GM21576 (cell line): ENCODE results near the gene ACE.

Experiments used
- ATAC-seq: cut with Tn5 transposase; IDR thresholded peaks from one replicate; pipeline ENCODE4 v1.9.1; 2021; ENCODE audit warnings: mild to moderate bottlenecking, moderate library complexity; ENCODE audit not compliant: unreplicated experiment

ACE gene

DNA sequence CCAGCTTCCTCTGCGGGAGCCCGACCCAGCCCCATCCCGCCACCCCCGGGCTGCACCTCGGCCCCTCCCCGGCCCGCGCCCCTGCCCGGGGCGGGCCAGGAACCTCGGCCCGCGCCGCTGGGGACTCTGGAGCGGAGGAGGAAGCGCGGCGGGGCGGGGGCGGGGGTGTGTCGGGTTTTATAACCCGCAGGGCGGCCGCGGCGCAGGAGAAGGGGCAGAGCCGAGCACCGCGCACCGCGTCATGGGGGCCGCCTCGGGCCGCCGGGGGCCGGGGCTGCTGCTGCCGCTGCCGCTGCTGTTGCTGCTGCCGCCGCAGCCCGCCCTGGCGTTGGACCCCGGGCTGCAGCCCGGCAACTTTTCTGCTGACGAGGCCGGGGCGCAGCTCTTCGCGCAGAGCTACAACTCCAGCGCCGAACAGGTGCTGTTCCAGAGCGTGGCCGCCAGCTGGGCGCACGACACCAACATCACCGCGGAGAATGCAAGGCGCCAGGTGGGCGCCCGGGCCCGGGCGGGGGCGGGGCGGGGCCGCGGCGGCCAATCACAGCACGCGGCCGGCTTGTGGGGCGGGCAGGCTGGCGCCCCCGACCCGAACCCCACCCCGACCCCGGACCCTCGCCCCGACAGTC is at the start of gene ACE:
Gene ACE, plus strand, starts transcription at position 208 of the 626 bp plus-strand sequence. Its CDS starts 34 bp downstream, at position 242.
- no peak for ATAC-seq

DNA sequence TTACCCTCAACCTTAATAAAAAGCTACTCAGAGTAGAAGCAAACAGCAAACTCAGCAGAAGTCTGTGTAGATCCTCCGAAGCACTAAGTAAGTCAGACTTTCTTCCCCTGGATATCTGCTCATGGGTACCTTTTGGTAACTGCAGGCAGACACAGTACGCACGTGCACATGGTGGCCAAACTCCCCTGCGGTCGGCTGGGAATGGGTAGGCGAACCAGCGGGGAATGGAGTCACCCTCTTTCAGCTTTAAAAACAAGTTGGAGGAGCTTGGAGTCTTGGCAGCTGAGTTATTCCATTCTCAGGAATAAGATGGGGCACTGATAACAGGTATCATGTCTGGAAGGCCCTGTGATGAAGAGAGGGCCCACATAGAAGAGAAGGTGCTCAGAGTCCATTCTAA is 47.1 kb upstream of the ACE start:
- no peak for ATAC-seq

DNA sequence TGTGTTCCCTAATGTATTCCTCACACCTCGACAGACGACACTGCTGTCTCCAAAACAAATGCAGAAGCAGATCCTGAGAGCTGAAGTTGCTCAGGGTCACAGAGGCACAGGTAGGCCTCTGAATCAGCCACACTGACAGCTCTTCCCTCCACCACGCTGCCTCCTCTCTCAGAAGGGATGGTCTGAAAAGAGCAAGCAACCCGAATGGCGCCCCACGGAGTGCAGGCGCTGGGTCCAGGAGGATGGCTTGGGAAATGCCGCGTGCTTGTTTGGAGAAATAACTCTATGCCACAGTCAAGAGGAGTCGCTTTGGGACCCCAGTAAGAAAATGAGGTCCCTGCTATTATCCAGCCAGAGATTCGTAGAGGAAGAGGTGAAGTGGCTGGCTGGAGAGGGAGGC is 46.6 kb upstream of the ACE start:
- ATAC-seq, result no peak

DNA sequence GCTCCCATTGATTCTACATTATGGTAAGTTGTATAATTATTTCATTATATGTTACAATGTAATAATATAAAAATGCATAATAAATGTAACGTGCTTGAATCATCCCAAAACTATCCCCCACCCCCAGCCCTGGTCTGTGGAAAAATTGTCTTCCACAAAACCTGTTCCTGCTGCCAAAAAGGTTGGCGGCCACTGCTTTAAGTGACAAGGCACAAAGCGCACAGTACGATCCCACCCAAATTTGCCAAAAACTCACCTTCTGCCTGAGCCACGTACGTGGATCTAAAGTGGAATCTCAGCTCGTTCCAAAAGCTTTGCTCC is 45.3 kb upstream of the ACE start:
- no peak for ATAC-seq

DNA sequence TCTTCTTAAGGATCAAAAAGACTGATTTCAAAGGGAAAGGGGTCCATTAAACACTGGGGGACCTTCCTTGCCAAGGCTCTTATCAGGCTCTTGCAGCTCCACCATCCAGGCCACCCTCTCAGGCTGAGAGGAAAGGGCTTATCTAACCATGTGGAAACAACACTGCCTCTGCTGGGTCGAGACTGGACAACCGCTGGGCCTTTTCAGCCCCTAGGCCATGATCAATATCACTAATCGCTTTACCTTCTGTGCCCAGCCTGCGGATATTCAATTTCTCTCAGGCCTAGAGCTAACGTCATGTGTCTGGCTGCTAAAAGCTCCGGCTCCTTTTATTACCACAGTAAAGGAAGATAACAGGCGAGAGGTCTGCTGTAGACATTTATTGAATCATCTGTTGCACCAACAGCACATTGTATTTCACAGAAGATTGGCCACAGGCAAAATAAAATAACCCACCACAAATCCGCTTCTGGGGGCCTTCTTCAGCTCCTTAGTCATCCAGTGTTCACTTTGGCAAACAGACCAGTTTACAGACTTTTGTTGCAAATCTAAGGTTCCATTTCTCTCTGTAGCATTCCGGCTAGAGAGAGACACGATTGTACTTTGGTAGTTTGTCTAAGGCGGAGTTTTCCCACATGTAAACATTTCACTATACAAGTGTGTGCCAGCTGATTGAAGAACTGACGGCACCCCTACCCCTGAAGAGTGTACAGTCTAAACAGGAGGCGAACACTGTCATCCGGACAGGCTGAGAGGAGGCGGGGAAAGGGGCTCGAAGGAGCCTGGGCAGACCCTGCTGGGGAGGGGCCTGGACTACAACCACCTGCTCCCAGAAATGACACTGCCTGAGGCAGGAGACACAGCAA is 44.7 kb upstream of the ACE start:
- no peak for ATAC-seq

DNA sequence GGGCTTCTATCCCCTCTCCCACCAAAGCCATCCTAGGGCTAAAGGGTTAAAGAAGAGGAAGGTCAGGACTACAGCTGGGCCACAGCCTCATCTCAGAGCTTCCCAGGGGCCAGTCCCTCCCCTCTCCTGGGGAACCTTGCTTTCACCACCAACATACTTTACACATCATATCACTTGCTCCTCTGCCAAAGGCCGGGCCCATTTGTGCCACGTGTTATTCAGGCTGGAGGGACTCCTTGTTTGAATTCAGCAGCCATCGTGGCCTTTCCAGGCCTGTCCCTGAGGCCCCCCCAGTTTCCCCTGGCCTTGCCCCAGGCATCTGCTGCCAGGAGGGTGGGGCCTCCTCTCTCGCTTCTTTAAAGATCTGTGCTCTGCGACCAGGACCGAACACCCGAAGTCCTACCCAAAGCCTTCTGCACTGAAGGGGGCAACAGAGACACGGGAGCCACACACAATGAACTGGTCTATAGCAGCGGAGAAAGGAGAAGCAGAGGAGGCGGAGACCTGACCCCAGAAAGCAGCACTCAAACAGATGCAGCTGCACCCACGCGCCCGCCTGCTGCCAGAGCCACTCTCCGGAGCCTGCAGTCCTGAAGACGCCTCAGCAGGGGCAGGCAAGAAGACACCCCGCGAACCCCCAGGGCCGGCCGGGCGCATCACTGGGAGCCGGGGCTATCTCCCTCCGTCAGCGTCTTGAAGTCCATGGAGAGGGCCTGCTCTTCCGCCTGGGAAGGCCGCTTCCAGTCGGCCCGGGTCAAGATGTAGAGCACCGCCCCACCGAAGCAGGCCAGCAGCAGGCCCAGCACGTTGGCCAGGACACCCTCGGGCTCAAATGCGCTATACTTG is 42.9 kb upstream of the ACE start:
- no peak for ATAC-seq

DNA sequence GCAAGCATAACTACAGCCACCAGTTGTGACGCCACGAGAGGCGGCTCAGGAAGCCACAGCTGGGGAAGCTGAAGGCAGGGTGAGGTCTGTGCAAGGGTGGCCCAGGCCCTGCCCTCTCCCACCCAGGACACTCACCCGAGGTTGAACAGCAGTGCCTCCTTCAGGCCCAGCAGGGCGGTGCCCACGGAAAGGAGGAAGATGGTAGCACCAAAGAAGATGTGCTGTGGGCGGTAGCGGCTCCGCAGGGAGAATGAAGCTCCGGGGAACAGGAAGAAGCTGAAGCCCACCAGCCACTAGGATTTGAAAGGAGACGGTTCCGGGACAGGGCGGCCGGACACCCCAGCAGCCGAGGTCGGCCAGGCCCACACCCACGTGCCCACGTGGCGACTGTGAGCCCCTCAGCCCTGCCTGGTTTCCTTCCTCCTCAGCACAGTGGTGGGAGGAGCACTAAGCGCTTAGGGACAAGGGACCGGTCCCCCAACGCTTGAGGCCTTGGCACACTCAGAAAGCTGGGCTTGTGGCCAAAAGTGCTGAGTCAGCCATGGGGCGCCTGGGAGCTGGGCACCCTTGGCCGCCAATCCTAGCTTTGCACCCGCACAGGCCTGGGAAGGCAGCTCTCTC is 41.8 kb upstream of the ACE start:
- ATAC-seq, result no peak

DNA sequence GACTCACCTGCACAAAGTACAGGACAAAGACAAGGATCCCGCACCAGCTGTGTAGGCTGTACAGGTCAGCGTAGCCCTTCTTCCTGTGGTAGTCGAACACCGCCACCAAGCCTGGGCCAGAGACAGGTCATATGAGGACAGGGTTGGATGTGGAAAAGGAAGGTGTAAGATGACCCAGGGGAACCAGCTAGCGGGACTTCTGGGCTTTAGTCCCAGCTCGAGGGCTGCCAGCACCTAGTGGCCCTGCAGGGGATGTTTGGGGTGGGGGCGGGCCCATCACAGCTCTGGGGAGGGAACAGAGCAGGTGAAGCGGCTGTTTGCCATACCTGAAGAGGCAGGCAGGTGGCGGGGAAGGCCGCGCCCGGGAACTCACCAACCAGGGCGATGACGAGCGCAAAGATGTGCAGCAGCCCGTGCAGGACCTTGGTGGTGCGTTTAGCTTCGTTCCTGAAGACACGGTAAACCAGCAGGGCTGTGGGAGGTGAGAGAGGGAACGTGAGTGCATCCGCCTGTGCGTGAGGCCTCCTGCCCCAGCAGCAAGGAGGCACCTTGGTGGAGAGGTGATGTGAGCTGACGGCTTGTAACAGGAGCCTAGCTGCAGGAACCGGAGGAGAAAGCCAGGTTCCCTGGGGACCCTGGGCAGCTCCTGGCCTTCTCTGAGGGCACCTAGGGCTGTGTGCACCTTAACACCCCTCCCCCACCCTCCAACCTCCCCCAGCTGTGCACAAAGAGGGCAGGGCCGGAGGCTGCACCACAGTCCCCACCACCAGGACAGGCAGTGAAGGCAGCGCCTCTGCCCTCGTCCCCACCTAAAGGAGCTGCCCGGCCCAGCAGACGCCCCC is 41.0 kb upstream of the ACE start:
- no peak for ATAC-seq

DNA sequence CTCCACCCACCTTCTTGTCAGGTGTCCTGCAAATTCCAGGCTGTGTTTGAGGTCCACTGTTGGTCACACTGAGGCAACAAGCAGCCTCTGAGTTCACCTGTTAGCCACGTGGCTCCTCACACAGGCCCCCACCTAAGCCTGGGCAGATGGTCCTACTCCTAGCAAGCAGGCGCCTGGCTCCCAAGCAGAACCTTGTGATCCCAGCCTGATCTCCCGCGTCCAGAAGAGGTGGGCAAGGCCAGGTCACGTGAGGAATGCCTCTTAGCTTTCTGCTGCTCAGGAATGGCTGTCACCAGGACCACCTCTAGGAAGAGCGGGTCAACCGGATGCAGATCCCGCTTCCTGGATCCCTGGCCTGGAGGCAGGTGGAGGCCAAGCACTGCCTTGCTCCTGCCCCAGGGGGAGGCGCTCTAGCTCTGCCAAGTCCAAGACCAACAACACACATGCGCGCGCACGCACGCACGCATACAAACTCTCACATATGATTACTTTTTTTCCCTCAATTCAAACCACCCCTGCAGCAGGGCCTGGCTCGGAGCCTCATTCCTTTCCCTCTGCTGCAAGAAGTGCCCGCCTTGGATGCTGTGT is 40.2 kb upstream of the ACE start:
- no peak for ATAC-seq

DNA sequence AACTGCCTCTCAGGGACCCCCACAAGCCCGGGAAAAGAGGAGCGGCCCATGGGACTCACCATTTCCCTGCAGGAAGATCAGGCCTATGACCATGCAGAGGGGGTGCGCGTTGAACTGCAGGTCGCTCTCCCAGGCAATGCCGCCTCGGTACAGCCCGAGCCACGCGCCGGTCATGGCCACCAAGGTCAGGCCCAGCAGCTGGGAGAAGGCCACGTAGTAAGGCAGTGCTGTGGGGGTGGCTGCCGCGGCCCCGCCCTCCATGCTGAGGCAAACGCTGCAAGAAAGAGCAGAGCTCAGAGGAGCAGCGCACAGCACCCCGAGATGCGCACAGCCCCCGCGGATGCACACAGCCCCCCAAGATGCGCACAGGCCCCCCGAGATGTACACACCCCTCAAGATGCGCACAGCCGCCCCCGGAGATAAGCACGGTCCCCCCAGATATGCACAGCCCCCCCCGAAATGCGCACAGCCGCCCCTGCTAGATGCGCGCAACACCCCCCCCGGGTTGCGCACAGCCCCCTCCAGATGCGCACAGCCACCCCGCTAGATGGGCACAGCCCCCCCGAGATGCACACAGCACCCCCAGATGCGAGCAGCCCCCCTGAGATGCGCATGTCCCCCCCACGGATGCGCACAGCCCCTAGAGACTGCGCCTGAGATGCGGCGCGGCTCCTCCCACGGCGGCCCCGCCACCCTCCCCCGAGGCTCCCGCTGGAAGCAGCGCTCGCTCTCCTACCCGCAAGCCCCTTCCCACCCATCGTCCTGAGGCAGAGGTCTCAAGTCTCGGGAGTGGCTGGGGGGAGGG is 39.4 kb upstream of the ACE start:
- ATAC-seq, result no peak

DNA sequence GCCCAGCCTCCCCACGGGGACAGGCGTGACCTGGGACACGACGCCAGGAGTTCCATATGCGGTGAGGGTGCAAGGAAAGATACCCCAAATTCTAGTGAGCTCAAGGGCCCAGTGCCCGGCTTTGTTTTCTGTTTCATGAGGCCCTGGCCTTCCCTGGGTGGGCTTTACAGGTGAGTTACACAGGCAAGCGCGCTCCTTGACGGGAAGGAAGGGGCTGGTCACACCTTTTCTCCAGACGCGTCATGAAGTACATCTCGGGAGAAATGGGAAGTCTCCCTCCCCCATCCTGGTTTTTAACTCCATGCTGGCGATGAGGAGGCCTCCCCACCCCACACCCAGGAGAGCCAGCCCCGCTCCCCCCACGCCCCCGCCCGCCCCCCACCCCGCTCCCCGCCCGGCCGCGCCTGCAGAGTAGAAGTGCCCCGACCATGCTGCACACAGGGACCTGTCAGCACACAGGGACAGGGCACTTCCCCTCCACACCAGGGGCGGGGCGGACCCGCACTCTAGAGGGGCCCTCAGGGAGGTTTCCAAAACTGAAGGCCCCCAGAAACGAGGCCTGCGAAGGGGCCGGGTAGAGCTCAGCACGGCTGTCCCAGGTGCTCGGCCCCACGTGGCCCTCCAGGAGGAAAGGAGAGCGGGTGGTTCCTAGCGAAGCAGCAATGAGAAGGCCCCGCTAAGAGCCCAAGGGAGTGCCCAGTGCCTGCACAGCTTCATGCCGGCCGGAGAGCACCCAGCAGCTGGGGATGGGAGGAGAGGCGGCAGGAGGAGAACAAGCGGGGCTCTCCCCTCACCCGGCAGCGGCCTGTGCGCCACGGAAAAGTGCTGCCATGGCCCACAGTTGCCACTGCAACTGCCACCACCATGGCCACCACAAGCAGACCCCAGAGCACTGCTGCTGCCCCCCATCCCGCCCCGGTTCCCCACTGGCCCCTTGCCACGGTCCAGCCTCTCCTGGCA is 38.5 kb upstream of the ACE start:
- no peak for ATAC-seq

DNA sequence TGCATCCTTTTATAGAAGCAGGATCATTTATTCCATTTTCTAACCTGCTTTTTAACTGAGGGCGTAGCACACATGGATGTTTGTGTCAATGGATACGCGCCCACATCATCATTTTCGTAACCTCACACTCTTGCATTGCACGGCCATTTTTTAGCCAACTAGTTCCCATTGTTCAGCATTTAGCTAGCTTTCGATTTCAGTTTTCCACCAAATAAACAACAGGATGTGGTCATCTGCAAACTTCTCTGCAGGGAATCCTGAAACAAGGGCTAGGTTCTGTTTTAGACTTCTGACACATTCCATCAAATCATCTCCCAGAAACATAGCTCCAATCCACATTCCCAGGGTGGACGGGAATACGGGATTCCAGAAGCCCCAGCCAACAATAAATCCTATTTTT is 37.2 kb upstream of the ACE start:
- ATAC-seq, result no peak

DNA sequence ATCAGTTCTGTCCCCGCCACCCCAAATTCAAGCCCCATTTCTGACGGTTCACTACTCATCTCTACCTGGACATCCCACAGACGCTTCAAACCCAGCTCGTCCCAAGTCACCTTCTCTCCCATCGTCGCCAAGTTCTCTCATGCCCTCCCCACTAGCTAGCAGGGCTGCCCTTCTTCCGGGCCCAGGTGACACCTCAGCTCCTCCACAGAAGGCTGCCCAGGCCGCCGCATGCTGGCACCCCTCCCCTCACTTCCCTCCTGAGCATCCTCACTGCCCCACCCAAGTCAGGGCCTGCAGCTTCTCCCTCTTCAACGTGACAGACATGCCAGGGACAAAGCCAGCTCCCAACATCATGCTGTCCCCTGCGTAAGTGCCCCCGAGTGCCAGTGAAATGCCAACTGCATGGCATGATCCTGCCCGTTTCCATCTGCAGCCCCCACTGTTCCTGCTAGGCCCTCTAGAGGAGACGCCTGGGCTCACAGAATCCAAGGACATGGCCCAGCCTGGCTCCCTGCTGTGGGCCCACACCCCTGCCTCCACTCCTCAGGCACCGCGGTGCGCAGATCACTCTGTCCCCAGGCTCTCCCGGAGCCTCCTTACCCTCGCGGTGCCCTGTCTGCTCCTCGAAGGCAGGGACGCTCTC is 36.6 kb upstream of the ACE start:
- no peak for ATAC-seq

DNA sequence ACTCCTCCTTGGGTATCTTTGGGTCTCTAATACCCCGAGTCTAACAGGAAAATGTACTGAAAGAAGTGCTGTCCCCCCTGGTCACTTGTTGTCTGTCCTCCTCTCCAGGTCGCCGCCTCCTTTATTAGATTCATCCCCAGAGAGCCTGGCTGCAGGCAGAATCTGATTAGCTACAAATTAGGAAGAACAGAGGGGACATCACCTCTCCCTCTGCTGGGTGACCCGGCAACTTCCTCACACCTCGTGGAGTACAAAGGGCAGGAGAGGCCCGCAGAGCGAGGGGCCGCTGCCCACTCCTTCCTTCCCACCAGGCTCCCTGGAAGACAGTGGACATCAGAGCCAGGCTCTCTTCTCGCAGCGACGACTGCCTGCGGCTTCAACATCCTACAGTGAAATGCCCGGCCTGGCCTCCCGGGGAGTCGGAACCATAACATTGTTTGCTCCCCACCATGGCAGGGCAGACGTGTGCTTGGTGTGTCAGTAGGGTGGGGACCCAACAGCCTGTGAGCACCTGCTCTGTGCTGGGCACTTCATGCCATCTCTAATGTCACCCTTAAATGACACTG is 36.0 kb upstream of the ACE start:
- ATAC-seq, result no peak

DNA sequence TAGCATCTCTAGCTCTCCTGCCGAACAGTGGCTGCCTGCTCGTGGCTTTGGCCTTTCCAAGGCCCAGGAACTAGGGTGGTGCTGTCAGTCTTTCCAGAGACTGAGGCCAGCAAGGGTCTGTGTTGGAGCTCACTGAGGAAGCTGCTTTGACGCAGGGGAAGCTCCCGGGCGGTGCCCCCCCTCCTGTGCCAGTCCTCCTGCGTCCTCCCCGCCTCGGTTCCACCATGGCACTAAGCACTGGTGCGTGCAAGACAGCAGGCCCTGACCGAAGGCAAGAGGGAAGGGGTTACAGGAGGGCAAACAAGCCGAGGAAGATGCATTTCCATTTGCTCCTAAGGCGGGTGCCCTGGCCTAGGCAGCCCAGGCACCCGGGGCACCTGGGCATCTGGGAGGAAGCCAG is 35.2 kb upstream of the ACE start:
- ATAC-seq, result no peak

DNA sequence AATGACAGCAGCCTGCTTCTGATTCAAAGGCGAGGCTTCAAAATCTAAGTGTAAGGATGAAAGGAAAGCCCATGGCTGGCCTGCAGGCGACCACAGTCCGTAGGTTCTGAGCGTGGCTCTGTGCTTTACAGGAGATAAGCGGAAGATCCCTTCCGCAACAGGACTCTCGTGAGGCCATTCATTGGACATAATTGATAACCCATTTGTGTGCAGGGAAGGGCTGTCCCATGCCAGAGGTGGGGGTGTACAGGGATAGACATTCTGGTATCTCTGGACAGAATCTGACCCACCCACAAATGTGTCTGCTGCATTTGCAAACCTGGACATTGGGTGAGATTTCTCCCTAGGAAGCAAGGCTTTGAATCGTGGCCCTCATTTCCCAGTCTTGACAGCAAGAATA is 34.8 kb upstream of the ACE start:
- ATAC-seq, result no peak

DNA sequence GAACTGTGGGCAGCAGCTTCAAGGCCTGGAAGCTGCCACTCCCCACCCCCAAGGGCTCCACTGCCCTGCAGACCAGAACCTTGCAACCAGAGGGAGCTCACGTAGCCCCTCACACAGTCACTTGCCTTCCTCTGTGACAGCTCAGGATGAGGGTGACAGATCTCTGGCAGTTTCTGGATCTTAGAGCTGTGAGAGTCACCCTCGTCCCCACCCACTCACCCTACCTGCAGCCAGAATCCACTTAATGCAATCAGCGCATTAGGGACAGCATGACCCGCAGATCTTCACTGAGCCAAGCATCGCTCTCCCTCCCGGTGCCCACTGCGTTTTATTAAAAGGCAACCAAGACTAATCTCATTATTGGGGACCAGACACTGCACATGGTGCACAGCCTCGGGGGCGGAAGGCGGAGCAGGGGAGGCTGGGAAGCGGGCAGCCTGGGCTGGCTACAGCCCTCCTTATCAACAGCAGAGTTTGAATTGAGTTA is 34.3 kb upstream of the ACE start:
- ATAC-seq, result no peak
